ENCODE data around the gene SRSF7.
"Not testable (repeated sequence)": the region's sequence is repeated elsewhere in the genome, so short reads cannot be mapped to it uniquely, and the experiment has no call there.

Gene SRSF7

DNA sequence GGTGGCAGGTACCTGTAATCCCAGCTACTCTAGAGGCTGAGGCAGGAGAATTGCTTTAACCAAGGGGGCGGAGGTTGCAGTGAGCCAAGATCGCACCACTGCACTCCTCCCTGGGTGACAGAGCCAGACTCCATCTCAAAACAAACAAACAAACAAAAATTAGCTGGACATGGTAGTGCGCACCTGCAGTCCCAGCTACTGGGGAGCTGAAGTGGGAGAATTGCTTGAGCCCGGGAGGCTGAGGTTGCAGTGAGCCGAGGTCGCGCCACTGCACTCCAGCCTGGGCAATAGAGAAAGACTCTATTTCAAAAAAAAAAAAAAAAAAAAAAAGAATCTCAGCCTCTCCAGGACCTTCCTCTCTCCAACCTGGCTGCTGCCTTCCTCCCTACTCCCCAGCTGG, 20.1 kb downstream of the SRSF7 start:
- no peak for DNase-seq

GRCh38 chr2:38728694-38729093, 22.5 kb downstream of the SRSF7 start:
- no peak for DNase-seq

DNA sequence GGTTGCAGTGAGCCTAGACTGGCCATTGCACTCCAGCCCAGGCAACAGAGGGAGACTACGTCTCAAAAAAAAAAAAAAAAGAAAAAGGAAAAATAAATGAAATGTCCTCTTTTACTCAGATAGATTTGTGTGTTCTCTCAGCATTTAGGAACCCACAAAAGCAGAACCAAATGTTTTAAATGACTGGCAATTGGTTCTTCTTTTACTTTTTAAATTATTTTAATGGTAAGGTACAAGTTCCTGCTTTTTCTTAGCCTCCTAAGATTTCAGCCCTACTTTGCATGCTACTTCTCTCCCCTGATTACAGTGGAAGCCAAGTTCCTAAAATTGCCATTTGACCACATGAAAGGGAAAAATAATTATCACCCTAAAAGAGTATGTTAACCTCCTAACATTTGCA, 23.5 kb downstream of the SRSF7 start:
- DNase-seq: no peak

DNA sequence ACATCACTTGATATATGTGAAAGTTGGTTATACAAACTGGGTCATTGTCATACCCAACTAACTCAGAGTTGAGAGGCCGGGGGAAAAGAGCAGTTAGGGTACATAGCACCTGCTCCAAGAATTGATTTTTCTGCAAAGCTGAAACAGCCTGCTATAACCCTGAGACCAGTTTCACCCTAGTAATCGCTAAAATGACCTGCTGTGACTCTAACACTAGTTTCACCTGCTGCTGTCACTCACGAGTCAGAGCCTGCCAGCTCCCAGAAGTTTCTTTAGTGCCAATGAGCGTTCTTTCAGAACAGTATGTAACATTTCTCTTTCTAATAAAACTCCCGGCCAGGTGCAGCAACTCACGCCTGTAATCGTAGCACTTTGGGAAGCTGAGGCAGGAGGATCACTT, 28.0 kb downstream of the SRSF7 start:
- DNase-seq: no peak

DNA sequence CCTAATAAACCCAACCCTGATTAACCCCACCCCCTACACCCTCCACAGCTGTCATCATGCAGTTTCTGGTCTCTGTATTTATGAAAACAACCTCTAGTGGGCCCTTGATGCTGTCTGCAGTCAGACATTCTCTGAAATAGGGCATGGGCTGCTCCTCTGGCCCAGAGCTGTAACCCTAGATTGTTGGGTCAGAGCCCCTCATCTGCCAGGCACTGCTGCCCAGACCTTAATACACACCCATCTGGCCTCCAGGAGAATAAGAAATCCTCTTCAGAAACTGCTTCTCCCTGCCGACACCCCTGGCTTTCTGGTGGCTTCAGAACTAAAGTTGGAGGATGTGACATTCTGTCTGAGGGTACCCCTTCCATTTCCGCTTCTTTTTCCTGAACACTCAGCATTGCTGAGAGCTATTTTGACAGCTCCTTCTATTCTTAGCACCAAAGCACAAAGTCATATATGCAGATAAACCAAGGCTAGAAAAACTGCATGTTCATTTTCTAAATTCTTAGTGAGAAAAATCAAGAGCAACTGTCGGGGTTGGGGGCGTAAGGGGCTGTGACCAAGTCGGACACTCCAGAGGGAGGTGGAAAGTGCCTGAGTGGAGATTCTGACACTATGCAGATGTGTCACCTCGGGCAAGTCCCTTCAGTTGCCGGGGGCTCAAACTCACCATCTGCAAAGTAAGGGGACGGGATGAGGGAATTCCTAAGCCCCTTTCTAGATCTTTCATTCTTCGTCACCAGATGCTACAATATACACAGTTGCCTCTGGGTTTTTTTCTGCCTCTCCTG, 28.7 kb downstream of the SRSF7 start:
- DNase-seq: peak; percentile 28

- peak; percentile 83 for DNase-seq
Observed at GRCh38 chr2:38720613-38721241, 30.4 kb downstream of the SRSF7 start.

- DNase-seq: no peak
Observed at GRCh38 chr2:38719706-38720105, 31.5 kb downstream of the SRSF7 start.

DNA sequence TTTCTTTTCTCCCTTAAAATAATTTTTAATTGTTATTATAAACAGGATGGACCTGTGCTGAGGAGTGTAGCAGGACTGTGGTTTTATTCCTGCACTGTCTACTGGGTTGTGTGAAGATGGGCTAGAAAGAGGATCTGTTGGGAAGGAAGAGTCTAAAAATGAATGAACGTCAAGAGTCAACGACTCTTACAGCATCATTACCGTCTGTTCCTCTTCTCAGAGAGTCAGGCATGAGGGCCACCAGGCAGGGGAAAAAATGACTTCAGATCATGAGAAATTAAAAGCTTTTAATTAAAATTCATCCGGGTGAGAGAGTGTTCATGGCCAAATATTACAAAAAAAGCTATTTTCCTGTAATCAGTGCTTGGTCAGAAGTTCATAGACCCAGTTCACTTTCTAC, 32.6 kb downstream of the SRSF7 start:
- DNase-seq: no peak

GRCh38 chr2:38716185-38716584, 35.0 kb downstream of the SRSF7 start:
- no peak for DNase-seq

DNA sequence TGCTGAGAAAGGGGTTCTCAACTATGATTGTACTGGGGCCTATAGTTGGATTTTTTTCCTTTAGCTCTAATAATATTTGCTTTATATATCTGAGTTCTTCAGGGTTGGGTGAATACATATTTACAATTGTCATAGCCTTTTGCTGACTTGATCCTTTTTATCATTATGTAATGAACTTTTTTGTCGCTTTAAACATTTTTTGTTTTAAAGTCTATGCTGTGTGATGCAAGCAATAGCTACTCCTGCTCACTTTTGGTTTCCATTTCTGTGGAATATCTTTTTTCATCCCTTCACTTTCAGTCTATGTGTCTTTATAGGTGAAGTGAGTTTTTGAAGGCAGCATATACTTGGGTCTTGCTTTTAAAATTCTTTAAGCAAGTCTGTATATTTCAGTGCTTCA, 36.2 kb downstream of the SRSF7 start:
- DNase-seq: not testable (repeated sequence)

GRCh38 chr2:38713338-38713737, 37.8 kb downstream of the SRSF7 start:
- DNase-seq: no peak

DNA sequence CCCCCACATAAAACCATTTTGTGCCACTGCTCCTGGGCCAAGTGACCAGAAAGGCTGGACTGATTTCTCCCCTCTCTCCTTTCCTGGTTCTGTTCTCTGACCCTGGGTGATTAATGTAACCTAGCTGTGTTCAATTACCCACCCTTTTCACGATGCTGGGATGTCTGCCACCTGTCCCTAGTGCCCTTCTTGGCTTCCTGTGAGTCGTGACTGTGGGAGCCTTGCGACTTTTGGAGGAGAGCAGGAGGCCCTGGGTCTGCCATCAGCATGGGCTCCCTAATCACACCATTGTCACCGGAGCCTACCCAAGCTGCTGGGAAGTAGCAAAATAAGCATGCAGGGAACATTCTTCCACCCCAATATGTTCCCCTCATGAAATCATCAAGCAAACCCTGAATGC, 38.3 kb downstream of the SRSF7 start:
- no peak for DNase-seq

DNA sequence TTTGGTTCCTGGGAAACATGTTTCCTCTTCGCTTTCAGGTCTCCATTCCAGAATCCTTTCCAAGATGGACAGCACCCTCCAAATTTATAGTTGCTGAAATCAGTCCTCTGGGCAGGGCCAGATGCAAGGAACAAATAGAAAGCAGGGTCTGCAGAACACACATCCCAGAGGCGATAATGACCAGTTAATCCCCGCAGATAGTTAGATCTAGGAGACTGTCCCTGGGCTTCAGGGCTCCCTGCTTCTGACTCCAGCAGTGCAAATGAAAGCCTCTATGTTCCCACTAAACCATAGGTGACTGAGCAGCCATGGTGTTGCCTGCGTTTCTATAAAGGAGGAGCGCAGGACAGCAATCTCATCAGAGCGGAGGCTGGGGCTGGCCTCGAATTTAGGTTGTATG, 38.7 kb downstream of the SRSF7 start:
- no peak for DNase-seq

- DNase-seq: no peak
Observed at GRCh38 chr2:38711558-38711957, 39.6 kb downstream of the SRSF7 start.

DNA sequence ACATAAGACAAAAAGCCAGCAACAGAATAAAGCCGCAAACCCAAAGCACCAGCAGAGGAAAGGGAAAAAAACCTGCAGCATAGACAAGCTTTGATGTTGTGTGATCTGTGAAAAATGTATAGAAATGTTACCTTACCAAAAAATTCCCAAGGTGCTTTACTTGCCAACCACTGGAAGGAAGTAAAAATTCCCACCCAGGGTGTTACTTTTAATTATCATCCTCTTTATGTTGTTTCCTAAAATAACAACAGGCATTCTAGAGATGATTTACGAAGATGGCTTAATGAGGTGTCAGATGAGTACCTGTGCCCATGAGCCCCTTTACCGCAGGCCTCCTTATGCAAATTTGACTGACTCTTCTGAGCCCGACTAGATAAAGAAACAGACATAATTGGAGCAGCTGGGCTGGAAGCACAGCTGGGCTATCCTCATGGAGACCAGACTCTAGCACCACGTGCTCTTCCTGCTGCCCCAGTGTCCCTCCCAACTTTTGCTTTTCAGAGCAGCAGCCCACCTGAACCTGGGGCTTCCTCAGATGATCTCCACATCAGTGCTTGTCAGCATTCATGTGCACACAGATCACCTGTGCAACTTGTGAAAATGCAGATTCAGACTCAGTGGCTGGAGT, 41.5 kb downstream of the SRSF7 start:
- DNase-seq: no peak

DNA sequence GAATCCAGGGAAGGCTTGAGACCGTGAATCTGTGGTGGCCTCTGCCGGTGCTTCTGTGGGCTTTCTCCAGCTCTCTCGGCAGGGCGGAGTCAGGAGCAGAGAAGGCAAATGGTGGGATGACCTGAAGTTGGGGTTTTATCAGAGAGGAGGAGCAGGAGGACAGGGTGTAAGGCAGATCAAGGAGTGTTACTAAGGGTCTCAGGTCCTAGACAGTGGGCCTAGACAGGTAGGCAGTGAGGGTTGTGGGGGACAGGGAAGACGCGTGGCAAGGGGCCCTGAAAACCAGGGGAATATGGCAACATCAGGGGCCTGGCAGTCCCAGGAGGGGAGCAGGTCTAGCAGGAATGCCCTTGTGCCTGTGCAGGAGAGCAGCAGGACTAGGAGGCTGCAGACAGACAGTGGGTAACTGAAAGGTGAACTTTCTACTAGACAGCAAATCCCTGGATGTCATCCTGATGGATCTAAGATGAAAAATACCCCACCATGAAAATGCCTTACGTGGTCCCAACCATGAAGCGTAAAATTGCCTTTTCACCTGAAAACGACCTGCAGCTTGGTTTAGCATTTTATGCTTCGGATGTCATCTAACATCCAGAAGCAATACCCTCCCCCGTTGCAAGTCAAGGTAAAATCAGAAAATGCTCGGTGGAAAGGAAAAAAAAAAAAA, 42.1 kb downstream of the SRSF7 start:
- DNase-seq: no peak

- not testable (repeated sequence) for DNase-seq
Observed at GRCh38 chr2:38708491-38708890, 42.7 kb downstream of the SRSF7 start.

- DNase-seq: no peak
Observed at GRCh38 chr2:38706846-38707345, 44.3 kb downstream of the SRSF7 start.

GRCh38 chr2:38704664-38705063, 46.5 kb downstream of the SRSF7 start:
- DNase-seq: no peak

- DNase-seq: not testable (repeated sequence)
Observed at GRCh38 chr2:38703336-38703735, 47.8 kb downstream of the SRSF7 start.

- no peak for DNase-seq
Observed at GRCh38 chr2:38702413-38702812, 48.7 kb downstream of the SRSF7 start.

- DNase-seq: no peak
Observed at GRCh38 chr2:38701542-38701941, 49.6 kb downstream of the SRSF7 start.

DNA sequence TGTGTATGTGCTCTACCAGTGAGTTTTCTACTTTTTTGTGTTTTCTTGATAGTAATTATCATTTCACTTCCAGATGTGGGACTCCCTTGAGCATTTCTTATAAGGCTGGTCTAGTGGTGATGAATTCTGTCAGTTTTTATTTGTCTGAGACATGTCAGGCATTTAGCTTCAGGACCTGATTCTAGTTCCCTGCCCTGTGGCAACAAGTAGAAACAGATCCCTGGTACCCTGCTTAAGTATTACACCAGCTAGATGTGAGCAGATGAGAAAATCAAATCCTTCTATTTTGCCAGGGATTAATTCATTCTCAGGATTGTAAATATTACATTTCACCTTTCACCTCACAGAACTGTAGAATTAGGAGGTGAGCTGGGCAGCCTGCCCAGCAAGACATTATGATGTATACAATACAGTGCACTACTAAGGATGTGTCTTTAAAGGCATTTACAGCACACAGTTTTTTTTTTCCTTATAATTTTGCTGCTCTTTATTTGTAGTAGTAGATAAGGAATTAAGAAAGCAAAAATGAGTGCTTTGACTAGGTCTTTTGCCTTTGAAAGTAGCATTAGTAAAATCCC, 50.2 kb downstream of the SRSF7 start:
- DNase-seq: no peak

Data from hematopoietic multipotent progenitor cell treated with erythropoietin and hydrocortisone succinate and interleukin-3 and kit ligand, for 8 days (in vitro differentiated cells).